Activated naive CD4-positive, alpha-beta T cell (primary cell): Measurements from ENCODE around the gene FAM227B.
"Not testable (repeated sequence)": the region's sequence is repeated elsewhere in the genome, so short reads cannot be mapped to it uniquely, and the experiment has no call there.

ENCODE experiments used
- DNase-seq, 4 experiments: peaks; one replicate each; lab custom pipeline; 2025; lab: John Stamatoyannopoulos, UW

The FAM227B gene

GRCh38 chr15:49610157-49610918 lies 10.3 kb downstream of the FAM227B start:
- no peak for DNase-seq

- no peak for DNase-seq
Observed at GRCh38 chr15:49606594-49606993, 14.0 kb downstream of the FAM227B start.

DNA sequence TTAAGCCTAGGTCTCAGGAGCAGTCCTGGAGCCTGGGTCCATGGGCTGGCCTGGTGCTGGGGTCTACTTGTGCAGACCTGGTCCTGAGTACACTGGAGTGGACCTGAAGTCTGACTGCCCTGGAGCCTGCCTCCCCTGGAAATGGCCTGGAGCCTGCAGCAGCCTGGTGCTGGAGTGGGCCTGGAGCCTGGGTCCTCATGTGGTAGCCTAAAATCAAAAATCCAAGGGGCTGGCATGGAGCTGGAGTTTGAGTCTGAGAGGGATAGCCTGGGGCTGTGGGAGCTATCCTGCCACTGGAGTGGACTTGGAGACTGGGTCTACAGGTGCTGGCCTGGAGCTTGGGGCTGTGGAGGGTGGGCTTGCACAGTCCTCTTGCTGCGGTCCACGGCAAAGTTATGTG lies 15.0 kb downstream of the FAM227B start:
- no peak for DNase-seq

- no peak for DNase-seq
Observed at GRCh38 chr15:49604625-49605409, 15.8 kb downstream of the FAM227B start.

GRCh38 chr15:49592829-49593316 lies 27.7 kb downstream of the FAM227B start:
- not testable (repeated sequence) for DNase-seq

DNA sequence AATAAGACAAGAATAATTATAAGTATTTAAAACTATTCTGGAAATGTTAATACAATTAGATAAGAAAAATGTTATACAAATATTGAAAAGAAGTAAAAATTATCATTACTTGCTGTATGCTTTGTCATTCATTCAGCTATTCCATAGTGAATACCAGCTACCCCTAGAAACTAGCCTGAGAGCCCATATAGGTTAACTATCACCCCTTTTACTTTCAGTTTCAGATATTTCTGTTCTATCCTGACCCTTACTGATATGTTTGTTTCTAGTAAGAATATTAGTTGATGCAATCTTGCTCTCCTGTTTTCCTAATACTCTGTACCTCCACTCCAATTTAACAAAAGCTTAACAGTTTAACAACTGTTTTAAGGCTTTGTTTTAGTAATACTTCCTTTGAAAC lies 31.6 kb downstream of the FAM227B start:
- DNase-seq, result no peak

DNA sequence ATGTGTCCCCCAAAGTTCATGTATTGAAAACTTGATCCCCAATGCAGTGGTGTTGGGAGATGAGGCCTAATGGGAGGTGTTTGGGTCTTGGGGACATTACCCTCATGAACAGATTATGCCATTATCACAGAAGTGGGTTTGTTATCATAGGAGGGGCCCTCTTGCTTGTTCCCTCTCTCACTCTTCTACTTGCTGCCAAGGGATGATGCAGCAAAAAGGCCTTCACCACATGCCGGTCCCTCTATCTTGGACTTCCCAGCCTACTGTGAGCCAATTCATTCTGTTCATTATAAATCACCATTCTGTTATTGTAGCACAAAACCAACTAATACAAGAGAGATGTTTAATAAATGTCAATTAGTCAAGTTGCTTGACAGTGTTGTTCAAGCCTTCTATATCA lies 47.2 kb downstream of the FAM227B start:
- DNase-seq, result no peak

GRCh38 chr15:49570672-49571071 lies 49.9 kb downstream of the FAM227B start:
- no peak for DNase-seq

DNA sequence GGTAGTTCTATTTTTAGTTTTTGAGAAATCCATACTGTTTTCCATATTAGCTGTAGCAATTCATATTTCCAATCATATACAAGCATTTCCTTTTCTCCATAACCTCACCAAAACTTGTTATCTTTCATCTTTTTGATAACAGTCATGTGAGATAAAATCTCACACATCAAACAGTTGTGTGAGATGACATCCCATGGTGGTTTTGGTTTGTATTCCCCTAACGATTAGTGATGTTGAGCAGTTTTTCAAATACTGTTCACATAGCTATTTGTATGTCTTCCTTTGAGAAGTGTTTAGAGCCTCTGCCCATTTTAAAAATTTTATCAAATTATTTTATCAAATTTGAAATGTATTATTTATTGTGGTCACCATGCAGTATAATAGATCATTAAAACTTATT lies 50.4 kb downstream of the FAM227B start:
- DNase-seq, result no peak

- DNase-seq, result no peak
Observed at GRCh38 chr15:49560045-49560444, 60.6 kb downstream of the FAM227B start.

- DNase-seq, result no peak
Observed at GRCh38 chr15:49558929-49559328, 61.7 kb downstream of the FAM227B start.

DNA sequence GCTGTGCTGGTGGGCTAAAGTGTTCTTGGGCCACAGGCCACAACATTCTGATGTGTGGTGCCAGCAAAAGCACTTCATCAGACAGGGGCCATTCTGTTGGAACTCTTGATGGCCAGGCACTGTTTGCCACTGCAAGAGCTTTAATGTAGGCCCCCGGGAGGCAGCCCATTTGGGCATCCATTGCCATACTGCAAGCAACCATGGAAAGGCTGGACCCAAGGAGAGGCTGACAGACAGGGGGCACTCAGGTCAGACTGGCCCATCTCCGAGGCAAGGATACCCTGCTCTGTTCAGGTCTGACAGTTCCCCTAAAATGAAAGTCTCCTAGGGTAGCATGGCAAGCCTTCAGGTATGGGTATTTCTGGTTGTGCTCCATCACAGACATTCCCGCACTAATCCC lies 64.2 kb downstream of the FAM227B start:
- no peak for DNase-seq

DNA sequence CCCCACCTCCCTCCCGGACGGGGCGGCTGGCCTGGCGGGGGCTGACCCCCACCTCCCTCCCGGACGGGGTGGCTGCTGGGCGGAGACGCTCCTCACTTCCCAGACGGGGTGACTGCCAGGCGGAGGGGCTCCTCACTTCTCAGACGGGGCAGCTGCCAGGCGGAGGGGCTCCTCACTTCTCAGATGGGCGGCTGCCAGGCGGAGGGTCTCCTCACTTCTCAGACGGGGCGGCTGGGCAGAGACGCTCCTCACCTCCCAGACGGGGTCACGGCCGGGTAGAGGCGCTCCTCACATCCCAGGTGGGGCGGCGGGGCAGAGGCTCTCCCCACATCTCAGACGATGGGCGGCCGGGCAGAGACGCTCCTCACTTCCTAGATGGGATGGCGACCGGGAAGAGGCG lies 70.3 kb downstream of the FAM227B start:
- not testable (repeated sequence) for DNase-seq

- DNase-seq, result no peak
Observed at GRCh38 chr15:49538520-49538919, 82.1 kb downstream of the FAM227B start.

- DNase-seq, result no peak
Observed at GRCh38 chr15:49530092-49530491, 90.5 kb downstream of the FAM227B start.

DNA sequence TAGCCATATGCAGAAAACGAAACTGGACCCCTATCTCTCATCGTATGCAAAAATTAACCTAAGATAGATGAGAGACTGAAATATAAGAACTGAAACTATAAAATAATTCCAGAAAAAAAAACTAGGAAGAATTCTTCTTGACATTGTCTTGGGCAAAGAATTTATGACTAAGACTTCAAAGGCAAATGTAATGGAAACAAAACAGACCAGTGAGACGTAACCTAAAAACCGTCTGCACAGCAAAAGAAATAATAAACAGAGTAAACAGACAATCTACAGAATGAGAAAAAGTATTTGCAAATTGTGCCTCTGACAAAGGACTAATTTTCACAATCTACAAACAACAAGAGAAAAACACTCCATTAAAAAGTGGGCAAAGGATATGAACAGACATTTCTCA lies 92.3 kb downstream of the FAM227B start:
- no peak for DNase-seq

DNA sequence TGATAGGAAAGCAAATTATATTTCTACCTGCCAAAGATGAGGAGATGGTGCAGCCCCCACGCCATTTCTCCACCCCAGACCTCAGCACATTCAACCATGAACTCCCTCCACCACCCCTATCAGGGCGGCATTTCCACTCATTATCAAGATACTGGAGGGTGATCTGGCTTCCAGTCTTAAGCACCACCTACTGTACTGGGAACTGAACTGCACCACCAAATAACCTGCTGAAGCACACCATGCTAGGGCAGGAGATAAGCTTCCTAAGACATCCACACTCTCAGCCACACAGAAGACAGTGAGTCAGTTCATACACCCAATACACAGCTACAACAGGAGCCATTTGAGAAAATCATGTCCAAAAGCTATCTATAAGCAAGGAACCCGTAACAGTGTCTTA lies 98.8 kb downstream of the FAM227B start:
- no peak for DNase-seq

DNA sequence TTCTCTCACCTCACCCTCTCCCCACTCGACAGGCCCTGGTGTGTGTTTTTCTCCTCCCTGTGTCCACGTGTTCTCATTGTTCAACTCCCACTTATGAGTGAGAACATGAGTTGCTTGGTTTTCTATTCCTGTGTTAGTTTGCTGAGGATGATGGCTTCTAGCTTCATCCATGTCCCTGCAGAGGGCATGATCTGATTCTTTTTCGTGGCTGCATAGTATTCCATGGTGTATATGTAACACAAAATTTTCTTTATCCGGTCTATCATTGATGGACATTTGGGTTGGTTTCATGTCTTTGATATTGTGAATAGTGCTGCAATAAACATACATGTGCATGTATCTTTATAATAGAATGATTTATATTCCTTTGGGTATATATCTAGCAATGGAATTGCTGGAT lies 107.9 kb downstream of the FAM227B start:
- not testable (repeated sequence) for DNase-seq

- DNase-seq, result no peak
Observed at GRCh38 chr15:49507261-49507660, 113.4 kb downstream of the FAM227B start.

DNA sequence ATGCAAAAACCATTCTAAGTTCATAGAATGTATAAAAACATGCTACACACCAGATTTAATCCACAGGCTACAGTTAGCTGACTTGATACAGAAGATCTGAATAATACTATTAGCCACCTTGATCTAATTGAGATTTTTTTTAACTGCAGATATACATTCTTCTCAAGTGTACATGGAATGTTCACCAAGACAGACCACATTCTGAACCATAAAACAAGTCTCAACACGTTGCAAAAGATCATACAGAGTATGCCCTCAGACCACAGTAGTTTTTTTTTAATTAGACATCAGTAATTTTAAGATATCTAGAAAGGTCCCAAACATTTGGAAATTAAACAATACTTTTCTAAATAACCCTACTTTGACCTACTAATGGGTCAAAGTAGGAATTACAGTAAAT lies 114.3 kb downstream of the FAM227B start:
- DNase-seq, result no peak

- DNase-seq, result no peak
Observed at GRCh38 chr15:49501586-49501985, 119.0 kb downstream of the FAM227B start.

DNA sequence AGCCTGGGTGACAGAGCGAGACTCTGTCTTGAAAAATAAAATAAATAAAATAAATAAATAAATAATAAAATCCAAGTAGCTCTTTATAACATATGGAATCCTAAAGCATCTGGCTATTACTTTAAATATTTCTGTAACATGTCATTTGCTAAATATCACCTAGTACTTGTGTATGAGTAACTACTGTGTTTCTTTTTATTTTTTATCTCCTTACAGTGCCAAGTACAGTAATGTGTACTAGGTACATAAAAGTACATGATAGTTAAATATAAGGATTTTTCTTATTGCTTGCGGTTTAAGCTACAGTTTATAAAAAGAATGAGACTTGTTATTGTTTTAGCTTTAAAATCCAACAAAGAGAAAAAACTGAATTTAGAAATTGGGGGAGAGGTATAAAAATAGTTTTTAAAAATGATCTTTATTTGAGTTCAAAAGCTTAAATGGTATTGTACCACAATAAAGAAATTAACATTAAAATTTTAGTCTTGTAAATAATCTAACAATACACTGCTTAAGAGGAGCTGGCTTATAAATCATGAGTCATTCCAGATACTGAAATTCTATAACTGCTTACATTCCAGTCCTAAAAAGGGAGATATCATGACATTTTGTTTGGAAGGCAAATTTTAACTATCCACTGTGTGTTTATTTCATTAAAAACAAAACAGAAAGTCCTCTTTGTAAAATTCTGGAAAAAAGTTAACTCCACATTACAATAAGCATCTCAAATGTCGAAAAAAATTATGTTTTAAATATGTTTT lies 124.4 kb downstream of the FAM227B start:
- DNase-seq, result no peak

DNA sequence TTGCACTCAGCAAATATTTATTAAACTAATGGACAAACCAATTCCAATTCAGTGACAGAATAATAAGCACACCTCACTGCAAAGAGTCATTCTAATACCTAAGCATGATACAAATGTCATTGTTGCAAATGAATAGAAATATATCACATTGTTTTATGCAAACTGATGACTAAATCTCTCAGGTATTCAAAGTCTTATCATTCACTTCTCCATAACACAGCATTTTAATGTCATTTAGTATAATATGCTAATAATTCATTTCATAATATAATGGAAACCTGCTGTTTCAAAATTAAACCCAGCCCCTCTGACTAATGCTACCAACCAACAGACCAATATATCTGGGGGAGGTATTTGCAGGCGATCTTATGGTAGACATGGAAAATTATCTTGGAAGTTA lies 125.8 kb downstream of the FAM227B start:
- no peak for DNase-seq
